ENCODE measurements around the gene CLRN2. TPM values are rescaled to one million over a fixed set of nuclear protein-coding genes. Genes with fewer than 3 reads are reported as not detected.
A peak's percentile ranks its signal among the peaks of the same experiment; 100 is the strongest.

The CLRN2 gene
- total and polyA plus RNA-seq, 10 donors = not detected

GRCh38 chr4:17476853-17477252 is 38.1 kb upstream of the CLRN2 start:
- Histone ChIP-seq H3K4me3 (no peak overlapping the region), H3K9me3 (peaks cover 0 to 17% (median 10%) of the 10 kb centered on the region in 8 donors), H3K36me3 (peaks cover 0 to 12% (median 3%) of the 10 kb centered on the region in 6 donors), H3K27me3 (replicated peaks in 1 of 7) (no peaks in the 10 kb centered on the region), H3K27ac (peak overlapping the region in 1 of 8 donors; percentile 21), H3K4me1 (peaks cover 0 to 12% (median 0%) of the 10 kb centered on the region in 6 donors)
- 17 to 50% (median 28%) methylated on average over 3 of the region's 3 CpGs for WGBS, 5 donors
- TF ChIP-seq POLR2AphosphoS5 (IDR thresholded peaks at IDR 0.05) (no peak), POLR2A (IDR thresholded peaks at IDR 0.05) (no peak), CTCF (IDR thresholded peaks at IDR 0.05 in 8 of 11, conservative IDR thresholded peaks at IDR 0.05 in 3 of 11) (no peak)
- intact Hi-C loops (cut with DNase I; ENCODE audit: low total_unique reads) = no loop called here
- no peak for DNase-seq

- Histone ChIP-seq H3K36me3 (peaks cover 0 to 22% (median 5%) of the 10 kb centered on the region in 6 donors), H3K27ac (no peak overlapping the region), H3K4me1 (peaks cover 0 to 12% (median 0%) of the 10 kb centered on the region in 6 donors), H3K4me3 (no peak overlapping the region), H3K27me3 (replicated peaks in 1 of 7) (no peaks in the 10 kb centered on the region), H3K9me3 (peaks cover 0 to 18% (median 11%) of the 10 kb centered on the region in 8 donors)
- no peak for DNase-seq
- intact Hi-C loops (cut with DNase I; ENCODE audit: low total_unique reads) = no loop called here
- TF ChIP-seq CTCF (IDR thresholded peaks at IDR 0.05 in 8 of 11, conservative IDR thresholded peaks at IDR 0.05 in 3 of 11) (no peak), POLR2AphosphoS5 (IDR thresholded peaks at IDR 0.05) (no peak), POLR2A (IDR thresholded peaks at IDR 0.05) (no peak)
- WGBS, 5 donors = 82 to 87% (median 84%) methylated on average over 9 of the region's 9 CpGs
Observed at GRCh38 chr4:17477774-17478472, 37.0 kb upstream of the CLRN2 start.

GRCh38 chr4:17480210-17480927 is 34.6 kb upstream of the CLRN2 start:
- Histone ChIP-seq H3K4me3 (no peak overlapping the region), H3K4me1 (peaks cover 0 to 12% (median 0%) of the 10 kb centered on the region in 6 donors), H3K36me3 (peaks cover 0 to 42% (median 6%) of the 10 kb centered on the region in 6 donors), H3K9me3 (peaks cover 0 to 18% (median 11%) of the 10 kb centered on the region in 8 donors), H3K27me3 (replicated peaks in 1 of 7) (no peaks in the 10 kb centered on the region), H3K27ac (no peak overlapping the region)
- intact Hi-C loops (cut with DNase I; ENCODE audit: low total_unique reads) = no loop called here
- TF ChIP-seq POLR2A (IDR thresholded peaks at IDR 0.05) (no peak), CTCF (IDR thresholded peaks at IDR 0.05 in 8 of 11, conservative IDR thresholded peaks at IDR 0.05 in 3 of 11) (no peak), POLR2AphosphoS5 (IDR thresholded peaks at IDR 0.05) (no peak)
- WGBS, 5 donors = 75 to 93% (median 87%) methylated on average over 7 of the region's 7 CpGs
- no peak for DNase-seq

GRCh38 chr4:17480955-17481354 is 34.0 kb upstream of the CLRN2 start:
- TF ChIP-seq POLR2A (IDR thresholded peaks at IDR 0.05) (no peak), CTCF (IDR thresholded peaks at IDR 0.05 in 8 of 11, conservative IDR thresholded peaks at IDR 0.05 in 3 of 11) (no peak), POLR2AphosphoS5 (IDR thresholded peaks at IDR 0.05) (no peak)
- WGBS, 5 donors = 75 to 96% (median 95%) methylated on average over 2 of the region's 2 CpGs
- Histone ChIP-seq H3K27ac (no peak overlapping the region), H3K4me3 (no peak overlapping the region), H3K4me1 (peaks cover 0 to 12% (median 0%) of the 10 kb centered on the region in 6 donors), H3K9me3 (peaks cover 0 to 18% (median 11%) of the 10 kb centered on the region in 8 donors), H3K36me3 (peaks cover 0 to 47% (median 7%) of the 10 kb centered on the region in 6 donors), H3K27me3 (replicated peaks in 1 of 7) (no peaks in the 10 kb centered on the region)
- intact Hi-C loops (cut with DNase I; ENCODE audit: low total_unique reads) = no loop called here
- no peak for DNase-seq

Measured in spleen (tissue), 11 donors.